Stomach (tissue), 9 donors: ENCODE measurements around the gene SWAP70. TPM values are rescaled to one million over a fixed set of nuclear protein-coding genes. Genes with fewer than 3 reads are reported as not detected.

Experiments
- DNase-seq, 2 donors: peaks; one replicate each; pipeline versions ENCODE4 v3.0.0 to v3.0.0-alpha.2; 2013 to 2019
- H3K27ac ChIP-seq, 5 donors: fragments of 200-600 bp in 4 of 5; sonication (generic) in 4 of 5; one replicate each; pipeline ENCODE4 v1.5.1; 2013 to 2019; ENCODE audit warnings: mild to moderate bottlenecking in 1 of 5, moderate library complexity in 1 of 5
- H3K27me3 ChIP-seq, 3 donors: fragments of 200-600 bp; sonication (generic); one replicate each; pipeline ENCODE4 v1.5.1; 2017 to 2019; ENCODE audit warnings: mixed run types in 1 of 3
- H3K36me3 ChIP-seq, 4 donors: fragments of 200-600 bp; sonication (generic); 1 replicate in 3 of 4; 2 replicates in 1 of 4; pipeline ENCODE4 v1.5.1; 2016 to 2019
- H3K4me1 ChIP-seq, 4 donors: fragments of 200-600 bp; sonication (generic); one replicate each; pipeline ENCODE4 v1.5.1; 2016 to 2019
- H3K4me3 ChIP-seq, 4 donors: fragments of 200-600 bp; sonication (generic) in 3 of 4; one replicate each; pipeline ENCODE4 v1.5.1; 2016 to 2019; ENCODE audit warnings: mild to moderate bottlenecking in 1 of 4
- H3K9me3 ChIP-seq, 4 donors: fragments of 200-600 bp; sonication (generic); one replicate each; pipeline ENCODE4 v1.5.1; 2016 to 2019
- CTCF ChIP-seq, 7 experiments: fragments of 450-650 bp in 4 of 7; fragments of 200-600 bp in 3 of 7; sonication (generic) in 3 of 7; IDR thresholded peaks; one replicate each; pipeline ENCODE4 v1.5.1; 2016 to 2019; ENCODE audit warnings: antibody characterized with exemption in 7 of 7, control low read depth in 2 of 7, mild to moderate bottlenecking in 1 of 7
- EP300 ChIP-seq: sonication (generic); formaldehyde crosslinking; IDR thresholded peaks from one replicate; pipeline ENCODE4 v1.6.1; 2017; ENCODE audit warnings: antibody characterized with exemption
- POLR2A ChIP-seq, 4 donors: fragments of 450-650 bp; IDR thresholded peaks; one replicate each; pipeline ENCODE4 v1.6.1; 2016; ENCODE audit warnings: antibody characterized with exemption in 4 of 4, control low read depth in 2 of 4, mild to moderate bottlenecking in 1 of 4, moderate library complexity in 1 of 4
- POLR2AphosphoS5 ChIP-seq, 3 donors: sonication (generic); formaldehyde crosslinking; IDR thresholded peaks; one replicate each; pipeline ENCODE4 v1.6.1; 2016; ENCODE audit warnings: antibody characterized with exemption in 3 of 3
- WGBS, 5 donors: extraction: QIAGEN DNeasy Blood & Tissue Kit in 3 of 5; methylation state at CpG; one replicate each; pipeline versions ENCODE4 v1.1.5 to v1.1.7; 2013 to 2018; 5-methylcytosine and 5-hydroxymethylcytosine counted together
- intact Hi-C: fragments of 100-400 bp; cut with DNase I; formaldehyde crosslinking; loops from one replicate; pipeline ENCODE4 v1.15.1; 2023; ENCODE audit warnings: low total_unique reads
- polyA plus RNA-seq, 3 donors: library from polyadenylated mRNA; stranded (reverse); fragments of 200-250 nt; gene quantifications; one replicate each; pipeline ENCODE4 v1.2.3, GENCODE V29; 2013
- total RNA-seq, 5 donors: library from RNA; depleted of rRNA; stranded (reverse); fragments of >200 nt; gene quantifications; one replicate each; pipeline versions ENCODE4 v1.1.0 to v1.2.3, GENCODE V29; 2014 to 2016
- donor health status: healthy with polysubstance abuse.
- donor health status: Bipolar disorder and iron deficiency.
- donor health status: healthy.

SWAP70 gene
- total and polyA plus RNA-seq, 8 donors, result 5.1 to 39.5 (median 18.3) TPM

GRCh38 chr11:9651481-9651880, 12.4 kb upstream of the SWAP70 start:
- Histone ChIP-seq H3K4me1 (no peaks in the 10 kb centered on the region), H3K27me3 (no peaks in the 10 kb centered on the region), H3K36me3 (no peaks in the 10 kb centered on the region), H3K27ac (peak overlapping the region in 1 of 5 donors; percentile 14), H3K4me3 (no peak overlapping the region), H3K9me3 (no peaks in the 10 kb centered on the region)
- intact Hi-C loops, result no loop called here
- DNase-seq, result no peak
- TF ChIP-seq POLR2AphosphoS5 (IDR thresholded peaks at IDR 0.05), result no peak
- TF ChIP-seq CTCF (IDR thresholded peaks at IDR 0.05), result no peak
- no peak for TF ChIP-seq POLR2A (IDR thresholded peaks at IDR 0.05)
- no peak for TF ChIP-seq EP300
- WGBS, 5 donors, result 79 to 84% (median 80%) methylated on average over 7 of the region's 7 CpGs

- Histone ChIP-seq H3K4me3 (no peak overlapping the region), H3K36me3 (no peaks in the 10 kb centered on the region), H3K4me1 (no peaks in the 10 kb centered on the region), H3K27ac (peak overlapping the region in 1 of 5 donors; percentile 14), H3K9me3 (no peaks in the 10 kb centered on the region), H3K27me3 (no peaks in the 10 kb centered on the region)
- TF ChIP-seq EP300 (no peak), POLR2AphosphoS5 (IDR thresholded peaks at IDR 0.05) (no peak), CTCF (IDR thresholded peaks at IDR 0.05) (no peak), POLR2A (IDR thresholded peaks at IDR 0.05) (no peak)
- DNase-seq, result no peak
- intact Hi-C loops, result no loop called here
Measured at GRCh38 chr11:9651899-9652748, 11.8 kb upstream of the SWAP70 start.

- intact Hi-C loops, result no loop called here
- H3K27ac ChIP-seq, result no peak overlapping the region
- no peak overlapping the region for H3K4me3 ChIP-seq
- H3K9me3 ChIP-seq, result no peaks in the 10 kb centered on the region
- H3K4me1 ChIP-seq, result no peaks in the 10 kb centered on the region
- no peaks in the 10 kb centered on the region for H3K27me3 ChIP-seq
- H3K36me3 ChIP-seq, result no peaks in the 10 kb centered on the region
- TF ChIP-seq POLR2AphosphoS5 (IDR thresholded peaks at IDR 0.05) (no peak), POLR2A (IDR thresholded peaks at IDR 0.05) (no peak), CTCF (IDR thresholded peaks at IDR 0.05) (no peak), EP300 (no peak)
- WGBS, 5 donors, result 70 to 89% (median 84%) methylated on average over 2 of the region's 2 CpGs
- DNase-seq, result no peak
Measured at GRCh38 chr11:9653871-9654270, 10.0 kb upstream of the SWAP70 start.

GRCh38 chr11:9656864-9657263, 7.0 kb upstream of the SWAP70 start:
- Histone ChIP-seq H3K4me1 (no peaks in the 10 kb centered on the region), H3K9me3 (no peaks in the 10 kb centered on the region), H3K36me3 (no peaks in the 10 kb centered on the region), H3K27ac (no peak overlapping the region), H3K27me3 (no peaks in the 10 kb centered on the region), H3K4me3 (no peak overlapping the region)
- TF ChIP-seq EP300, result no peak
- no peak for TF ChIP-seq POLR2A (IDR thresholded peaks at IDR 0.05)
- TF ChIP-seq POLR2AphosphoS5 (IDR thresholded peaks at IDR 0.05), result no peak
- TF ChIP-seq CTCF (IDR thresholded peaks at IDR 0.05), result no peak
- intact Hi-C loops, result no loop called here
- DNase-seq, result no peak
